PC-9 (cell line): ENCODE measurements around the gene KRT12. TPM values are rescaled to one million over a fixed set of nuclear protein-coding genes. Genes with fewer than 3 reads are reported as not detected.

Experiments
- BruUV-seq: library from RNA; stranded (reverse); fragments of 400-500 nt; replicated peaks from 2 replicates; lab custom pipeline; 2021; lab: Mats Ljungman, UMichigan
- CTCF ChIA-PET: fragments of 300-600 bp; sonication (Branson Sonifier 250); formaldehyde crosslinking; loops from one replicate; lab custom pipeline; 2022; ENCODE audit warnings: antibody characterized with exemption; lab: Charles Lee
- POLR2A ChIA-PET: fragments of 300-600 bp; sonication (Branson Sonifier 250); formaldehyde crosslinking; loops from one replicate; lab custom pipeline; 2022; ENCODE audit warnings: antibody characterized with exemption; ENCODE audit not compliant: unreplicated experiment; lab: Charles Lee
- DNase-seq, 2 experiments: peaks; one replicate each; pipeline versions ENCODE4 v3.0.0 to v3.0.0-alpha.2; 2015 to 2022; ENCODE audit warnings: mixed read lengths in 1 of 2
- H2AFZ ChIP-seq: fragments of 200-600 bp; sonication (generic); 2 replicates; pipeline ENCODE4 v1.8.1; 2017; ENCODE audit warnings: antibody characterized with exemption
- H3F3A ChIP-seq: fragments of 200-600 bp; sonication (generic); 2 replicates; pipeline ENCODE4 v1.8.1; 2017; ENCODE audit warnings: antibody characterized with exemption, mild to moderate bottlenecking, low read depth; ENCODE audit not compliant: insufficient read depth
- H3K27ac ChIP-seq: fragments of 200-600 bp; sonication (generic); 2 replicates; pipeline ENCODE4 v1.6.1; 2016; ENCODE audit warnings: mixed run types
- H3K27me3 ChIP-seq: fragments of 200-600 bp; sonication (generic); 2 replicates; pipeline ENCODE4 v1.6.1; 2016; ENCODE audit warnings: low read depth, mixed run types; ENCODE audit not compliant: insufficient read depth
- H3K36me3 ChIP-seq: fragments of 200-600 bp; sonication (generic); 2 replicates; pipeline ENCODE4 v1.6.1; 2016; ENCODE audit warnings: low read depth, mixed run types
- H3K4me1 ChIP-seq: fragments of 200-600 bp; sonication (generic); replicated peaks from 2 replicates; pipeline ENCODE4 v1.6.1; 2016; ENCODE audit warnings: mixed run types; ENCODE audit not compliant: insufficient read depth
- H3K4me2 ChIP-seq: fragments of 200-600 bp; sonication (generic); 2 replicates; pipeline ENCODE4 v1.6.1; 2017; ENCODE audit warnings: mixed run types
- H3K4me3 ChIP-seq: fragments of 200-600 bp; sonication (generic); 2 replicates; pipeline ENCODE4 v1.6.1; 2016; ENCODE audit warnings: mixed run types
- H3K79me2 ChIP-seq: fragments of 200-600 bp; sonication (generic); 2 replicates; pipeline ENCODE4 v1.6.1; 2017; ENCODE audit warnings: low read depth, mixed run types
- H3K9me2 ChIP-seq: fragments of 200-600 bp; sonication (generic); 2 replicates; pipeline ENCODE4 v1.8.1; 2017; ENCODE audit warnings: mild to moderate bottlenecking; ENCODE audit not compliant: insufficient read depth
- H3K9me3 ChIP-seq: fragments of 200-600 bp; sonication (generic); 2 replicates; pipeline ENCODE4 v1.8.1; 2016; ENCODE audit warnings: low read depth; ENCODE audit not compliant: insufficient read depth
- H4K20me1 ChIP-seq: fragments of 200-600 bp; sonication (generic); 2 replicates; pipeline ENCODE4 v1.8.1; 2017; ENCODE audit not compliant: insufficient read depth
- CTCF ChIP-seq: fragments of 200-600 bp; sonication (generic); conservative IDR thresholded peaks from 2 replicates; pipeline ENCODE4 v1.6.1; 2017; ENCODE audit warnings: mixed run types, antibody characterized with exemption, mild to moderate bottlenecking, moderate library complexity
- EZH2 ChIP-seq: fragments of 200-600 bp; sonication (generic); IDR thresholded peaks from 2 replicates; pipeline ENCODE4 v1.8.0; 2017; ENCODE audit warnings: antibody characterized with exemption, low read depth
- intact Hi-C: fragments of 100-400 bp; cut with micrococcal nuclease; formaldehyde crosslinking; loops from one replicate; pipeline ENCODE4 v1.10.0; 2022; ENCODE audit not compliant: unreplicated experiment
- total RNA-seq: library from RNA; stranded (reverse); gene quantifications from 2 replicates; pipeline ENCODE4 v1.2.3, GENCODE V29; 2021

The KRT12 gene
- total RNA-seq, 1 experiment from 2014 or later: not detected

GRCh38 chr17:40902498-40902897, 35.5 kb upstream of the KRT12 start:
- TF ChIP-seq CTCF (no peak), EZH2 (no peak)
- H3K4me3 ChIP-seq: peak overlapping the region; percentile 24; the same call in 1 of the 2 replicates
- H3K36me3 ChIP-seq: no peaks in the 10 kb centered on the region
- H3K27me3 ChIP-seq: no peaks in the 10 kb centered on the region
- no peaks in the 10 kb centered on the region for H3K9me3 ChIP-seq
- H3K27ac ChIP-seq: peak overlapping the region; percentile 98
- peak overlapping the region; percentile 70 for H3K4me2 ChIP-seq
- intact Hi-C loops: no loop called here
- CTCF ChIA-PET: interaction anchor here (0.6 to 0.7 kb wide), 5 partner anchors 46 to 1366 kb away, joined by 3 to 4 read pairs (median 3); no protein-coding TSS in a partner anchor
- POLR2A ChIA-PET: interaction anchor here (0.6 to 1.2 kb wide), 11 partner anchors 8 to 751 kb away, joined by 3 to 25 read pairs (median 5); partner anchors contain the start of gene KRTAP2-3
- H3K79me2 ChIP-seq: no peaks in the 10 kb centered on the region
- TSS peak; percentile 89 for BruUV-seq
- peaks cover 34% of the 10 kb centered on the region for H3F3A ChIP-seq
- no peaks in the 10 kb centered on the region for H3K9me2 ChIP-seq
- no peaks in the 10 kb centered on the region for H4K20me1 ChIP-seq
- no peak overlapping the region for H2AFZ ChIP-seq
- no peak for DNase-seq
- H3K4me1 ChIP-seq: peaks cover 47% of the 10 kb centered on the region

DNA sequence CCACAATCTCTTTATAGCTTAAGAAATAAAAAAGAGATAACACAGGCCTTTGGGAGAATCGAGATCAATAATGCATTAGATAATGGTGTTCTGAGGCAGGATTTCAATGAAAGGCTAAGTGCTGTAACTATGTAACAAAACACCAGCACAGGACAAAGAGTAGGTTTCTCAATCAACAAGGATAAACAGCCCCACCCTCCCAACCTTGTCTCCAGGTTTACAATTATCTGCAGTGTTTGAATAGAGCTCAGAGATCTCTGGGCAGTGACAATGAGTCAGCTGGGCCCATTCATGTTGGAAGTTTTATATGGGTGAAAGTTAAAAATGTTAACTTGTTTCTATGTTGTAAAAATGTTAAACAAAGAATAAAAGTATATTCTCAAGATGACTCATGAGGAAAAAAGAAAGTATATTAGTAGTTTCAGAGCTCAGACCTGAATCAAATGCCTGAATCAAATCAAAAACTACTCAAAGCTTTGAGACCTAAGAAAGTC, 35.0 kb upstream of the KRT12 start:
- H3K27ac ChIP-seq: peak overlapping the region; percentile 98
- H3K36me3 ChIP-seq: no peaks in the 10 kb centered on the region
- no peaks in the 10 kb centered on the region for H4K20me1 ChIP-seq
- H3K79me2 ChIP-seq: no peaks in the 10 kb centered on the region
- TF ChIP-seq CTCF (no peak), EZH2 (no peak)
- peaks cover 34% of the 10 kb centered on the region for H3F3A ChIP-seq
- ChIA-PET POLR2A (interaction anchor here (0.5 to 1.2 kb wide), 16 partner anchors 8 to 752 kb away, joined by 3 to 25 read pairs (median 4); partner anchors contain the start of gene KRTAP2-3), CTCF (interaction anchor here (0.6 to 0.7 kb wide), 4 partner anchors 45 to 770 kb away, joined by 3 to 4 read pairs (median 3); no protein-coding TSS in a partner anchor)
- no peak overlapping the region for H2AFZ ChIP-seq
- H3K27me3 ChIP-seq: no peaks in the 10 kb centered on the region
- BruUV-seq: no TSS peak
- peak overlapping the region; percentile 70 for H3K4me2 ChIP-seq
- no peaks in the 10 kb centered on the region for H3K9me2 ChIP-seq
- no peaks in the 10 kb centered on the region for H3K9me3 ChIP-seq
- intact Hi-C loops: no loop called here
- peak; percentile 65 to 97 for DNase-seq
- peaks cover 47% of the 10 kb centered on the region for H3K4me1 ChIP-seq
- H3K4me3 ChIP-seq: peak overlapping the region; percentile 24; the same call in 1 of the 2 replicates

- no peaks in the 10 kb centered on the region for H3K9me3 ChIP-seq
- H4K20me1 ChIP-seq: no peaks in the 10 kb centered on the region
- no peak overlapping the region for H3K4me3 ChIP-seq
- CTCF ChIA-PET: no interaction called here
- H3K79me2 ChIP-seq: no peaks in the 10 kb centered on the region
- no peak overlapping the region for H2AFZ ChIP-seq
- H3K4me2 ChIP-seq: no peak overlapping the region
- peak overlapping the region; percentile 98 for H3K27ac ChIP-seq
- peaks cover 34% of the 10 kb centered on the region for H3F3A ChIP-seq
- peaks cover 47% of the 10 kb centered on the region for H3K4me1 ChIP-seq
- POLR2A ChIA-PET: interaction anchor here (0.6 to 0.7 kb wide), 2 partner anchors 258 to 479 kb away, joined by 6 to 17 read pairs; no protein-coding TSS in a partner anchor
- BruUV-seq: no TSS peak
- TF ChIP-seq CTCF (no peak), EZH2 (no peak)
- H3K27me3 ChIP-seq: no peaks in the 10 kb centered on the region
- intact Hi-C loops: no loop called here
- no peaks in the 10 kb centered on the region for H3K36me3 ChIP-seq
- no peak for DNase-seq
- no peaks in the 10 kb centered on the region for H3K9me2 ChIP-seq
Observed at GRCh38 chr17:40900809-40901356, 33.9 kb upstream of the KRT12 start.
